Panc1 (cell line): ENCODE measurements around the gene SAMD1. TPM values are rescaled to one million over a fixed set of nuclear protein-coding genes. Genes with fewer than 3 reads are reported as not detected.

Source experiments
- ATAC-seq: fragments of 200-7000 bp; cut with Tn5 transposase; 2 replicates; pipeline ENCODE4 v1.9.1; 2020; ENCODE audit warnings: mild to moderate bottlenecking, moderate library complexity
- BruUV-seq: library from RNA; stranded (reverse); fragments of 400-500 nt; replicated peaks from 2 replicates; lab custom pipeline; 2021; lab: Mats Ljungman, UMichigan
- CTCF ChIA-PET: fragments of 300-600 bp; sonication (Branson Sonifier 250); formaldehyde crosslinking; loops from one replicate; lab custom pipeline; 2022; ENCODE audit warnings: antibody characterized with exemption; lab: Charles Lee
- POLR2A ChIA-PET: fragments of 300-600 bp; sonication (Branson Sonifier 250); formaldehyde crosslinking; loops from one replicate; lab custom pipeline; 2022; ENCODE audit warnings: antibody characterized with exemption; lab: Charles Lee
- DNase-seq: peaks from one replicate; pipeline ENCODE4 v3.0.0-alpha.2; 2010; ENCODE audit warnings: low read depth, low spot score
- H3K27ac ChIP-seq: 2 replicates; pipeline ENCODE4 v1.5.1; 2011; ENCODE audit warnings: mild to moderate bottlenecking, low read length, inconsistent platforms
- H3K27me3 ChIP-seq: fragments of 200-500 bp; sonication (Bioruptor generic); 2 replicates; pipeline ENCODE4 v1.6.0; 2014; ENCODE audit warnings: low read length, inconsistent platforms; ENCODE audit not compliant: control insufficient read depth, insufficient read depth
- H3K36me3 ChIP-seq: fragments of 200-500 bp; sonication (Bioruptor generic); 2 replicates; pipeline ENCODE4 v1.5.1; 2014; ENCODE audit warnings: inconsistent platforms, mild to moderate bottlenecking, low read length, moderate library complexity; ENCODE audit not compliant: control insufficient read depth, insufficient read depth
- H3K4me1 ChIP-seq: 2 replicates; pipeline ENCODE4 v1.5.1; 2011; ENCODE audit warnings: inconsistent platforms, mild to moderate bottlenecking, low read length, moderate library complexity; ENCODE audit not compliant: control insufficient read depth, insufficient read depth
- H3K4me3 ChIP-seq, 2 experiments: 2 replicates each; pipeline ENCODE4 v1.5.1; 2011 to 2012; ENCODE audit warnings: low read depth in 2 of 2, low read length in 2 of 2, mild to moderate bottlenecking in 2 of 2, inconsistent platforms in 1 of 2, moderate library complexity in 1 of 2
- H3K9me3 ChIP-seq: fragments of 200-500 bp; sonication (Bioruptor generic); 2 replicates; pipeline ENCODE4 v1.5.1; 2014; ENCODE audit warnings: low read depth, mild to moderate bottlenecking, inconsistent platforms, low read length, moderate library complexity; ENCODE audit not compliant: control insufficient read depth, insufficient read depth
- POLR2AphosphoS5 ChIP-seq: IDR thresholded peaks from 2 replicates; pipeline ENCODE4 v1.6.1; 2012; ENCODE audit warnings: mild to moderate bottlenecking, low read depth, low read length, moderate library complexity
- SIN3A ChIP-seq: IDR thresholded peaks from 2 replicates; pipeline ENCODE4 v1.6.1; 2012; ENCODE audit warnings: low read depth, mild to moderate bottlenecking, low read length, moderate library complexity, borderline replicate concordance; ENCODE audit not compliant: insufficient read depth
- TCF7L2 ChIP-seq: IDR thresholded peaks from 2 replicates; pipeline ENCODE4 v1.6.1; 2011; ENCODE audit warnings: mild to moderate bottlenecking, low read depth, low read length, inconsistent platforms
- in situ Hi-C: cut with HindIII; loops from 2 replicates; pipeline ENCODE4 v1.10.0; 2016; ENCODE audit warnings: low sequenced_read_pairs, low pct_unique_long_range_greater_than_20kb
- intact Hi-C: fragments of 100-400 bp; cut with micrococcal nuclease; formaldehyde crosslinking; loops from one replicate; pipeline ENCODE4 v1.10.0; 2022; ENCODE audit not compliant: unreplicated experiment
- total RNA-seq: library from RNA; stranded (reverse); gene quantifications from one replicate; pipeline ENCODE4 v1.2.1, GENCODE V29; 2021; ENCODE audit not compliant: unreplicated experiment
- TF ChIP-seq, protein P1 (sequence below): fragments of 450-650 bp; IDR thresholded peaks from 2 replicates; pipeline ENCODE4 v1.5.1; 2017; ENCODE audit warnings: mild to moderate bottlenecking
- TF ChIP-seq, protein P2 (sequence below), 2 experiments: IDR thresholded peaks; 2 replicates each; pipeline ENCODE4 v1.6.1; 2011 to 2012; ENCODE audit warnings: low read depth in 2 of 2, control low read depth in 1 of 2, low read length in 1 of 2, mild to moderate bottlenecking in 1 of 2, moderate library complexity in 1 of 2; ENCODE audit not compliant: insufficient read depth in 1 of 2

The SAMD1 gene
- total RNA-seq, 1 experiment from 2014 or later, result 82.0 TPM

DNA sequence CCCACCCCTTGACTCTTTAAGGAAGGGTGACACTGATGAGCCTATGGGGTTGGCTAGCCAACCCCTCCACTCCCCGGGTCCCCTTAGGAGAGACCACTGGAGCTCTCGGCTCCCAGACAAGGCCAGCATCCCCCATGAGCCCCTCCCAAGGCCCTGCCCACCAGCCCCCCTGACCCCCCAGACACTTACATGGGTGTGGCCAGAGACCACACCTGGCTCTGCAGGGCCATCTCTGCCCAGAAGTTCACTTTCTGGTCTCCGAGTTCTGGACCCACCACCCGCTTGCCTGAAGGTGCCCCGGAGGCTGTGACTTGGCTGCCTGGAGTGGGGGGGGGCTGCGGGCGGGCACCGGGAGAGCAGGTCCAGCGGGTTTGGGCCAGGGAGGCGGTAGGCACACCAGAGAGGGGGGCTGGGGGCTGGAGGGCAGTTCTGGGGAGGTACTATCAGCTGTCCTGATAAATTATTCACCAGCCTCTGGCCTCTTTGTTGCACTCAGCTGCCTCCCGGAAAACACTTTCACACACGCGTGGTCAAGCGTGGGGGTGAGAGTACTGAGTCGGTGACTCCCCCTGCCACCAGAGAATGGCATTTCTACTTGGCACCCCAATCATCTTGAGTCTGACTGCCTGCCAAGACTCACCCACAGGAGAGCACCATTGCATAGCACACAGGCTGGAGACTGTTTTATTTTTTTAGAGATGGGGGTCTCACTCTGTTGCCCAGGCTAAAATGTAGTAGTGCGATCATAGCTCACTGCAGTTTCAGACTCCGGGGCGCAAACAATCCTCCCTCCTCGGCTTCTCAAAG, 28.6 kb downstream of the SAMD1 start, which contains the start of gene PALM3:
Gene PALM3 (minus strand): TSS at position 326 of the 807 bp plus-strand sequence. CDS start 96 bp downstream, at position 230.
- Histone ChIP-seq H3K27me3 (no peaks in the 10 kb centered on the region), H3K27ac (no peak within 1 kb of the TSS), H3K9me3 (no peaks in the 10 kb centered on the region), H3K4me3 (no peak within 1 kb of the TSS), H3K36me3 (no peaks in the 10 kb centered on the region), H3K4me1 (peaks cover 5% of the 10 kb centered on the region; the same call in 1 of the 2 replicates)
- TF ChIP-seq, protein P1, sequence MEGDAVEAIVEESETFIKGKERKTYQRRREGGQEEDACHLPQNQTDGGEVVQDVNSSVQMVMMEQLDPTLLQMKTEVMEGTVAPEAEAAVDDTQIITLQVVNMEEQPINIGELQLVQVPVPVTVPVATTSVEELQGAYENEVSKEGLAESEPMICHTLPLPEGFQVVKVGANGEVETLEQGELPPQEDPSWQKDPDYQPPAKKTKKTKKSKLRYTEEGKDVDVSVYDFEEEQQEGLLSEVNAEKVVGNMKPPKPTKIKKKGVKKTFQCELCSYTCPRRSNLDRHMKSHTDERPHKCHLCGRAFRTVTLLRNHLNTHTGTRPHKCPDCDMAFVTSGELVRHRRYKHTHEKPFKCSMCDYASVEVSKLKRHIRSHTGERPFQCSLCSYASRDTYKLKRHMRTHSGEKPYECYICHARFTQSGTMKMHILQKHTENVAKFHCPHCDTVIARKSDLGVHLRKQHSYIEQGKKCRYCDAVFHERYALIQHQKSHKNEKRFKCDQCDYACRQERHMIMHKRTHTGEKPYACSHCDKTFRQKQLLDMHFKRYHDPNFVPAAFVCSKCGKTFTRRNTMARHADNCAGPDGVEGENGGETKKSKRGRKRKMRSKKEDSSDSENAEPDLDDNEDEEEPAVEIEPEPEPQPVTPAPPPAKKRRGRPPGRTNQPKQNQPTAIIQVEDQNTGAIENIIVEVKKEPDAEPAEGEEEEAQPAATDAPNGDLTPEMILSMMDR, result no peak
- TF ChIP-seq TCF7L2 (no peak), SIN3A (no peak), POLR2AphosphoS5 (no peak)
- TF ChIP-seq, protein P2, sequence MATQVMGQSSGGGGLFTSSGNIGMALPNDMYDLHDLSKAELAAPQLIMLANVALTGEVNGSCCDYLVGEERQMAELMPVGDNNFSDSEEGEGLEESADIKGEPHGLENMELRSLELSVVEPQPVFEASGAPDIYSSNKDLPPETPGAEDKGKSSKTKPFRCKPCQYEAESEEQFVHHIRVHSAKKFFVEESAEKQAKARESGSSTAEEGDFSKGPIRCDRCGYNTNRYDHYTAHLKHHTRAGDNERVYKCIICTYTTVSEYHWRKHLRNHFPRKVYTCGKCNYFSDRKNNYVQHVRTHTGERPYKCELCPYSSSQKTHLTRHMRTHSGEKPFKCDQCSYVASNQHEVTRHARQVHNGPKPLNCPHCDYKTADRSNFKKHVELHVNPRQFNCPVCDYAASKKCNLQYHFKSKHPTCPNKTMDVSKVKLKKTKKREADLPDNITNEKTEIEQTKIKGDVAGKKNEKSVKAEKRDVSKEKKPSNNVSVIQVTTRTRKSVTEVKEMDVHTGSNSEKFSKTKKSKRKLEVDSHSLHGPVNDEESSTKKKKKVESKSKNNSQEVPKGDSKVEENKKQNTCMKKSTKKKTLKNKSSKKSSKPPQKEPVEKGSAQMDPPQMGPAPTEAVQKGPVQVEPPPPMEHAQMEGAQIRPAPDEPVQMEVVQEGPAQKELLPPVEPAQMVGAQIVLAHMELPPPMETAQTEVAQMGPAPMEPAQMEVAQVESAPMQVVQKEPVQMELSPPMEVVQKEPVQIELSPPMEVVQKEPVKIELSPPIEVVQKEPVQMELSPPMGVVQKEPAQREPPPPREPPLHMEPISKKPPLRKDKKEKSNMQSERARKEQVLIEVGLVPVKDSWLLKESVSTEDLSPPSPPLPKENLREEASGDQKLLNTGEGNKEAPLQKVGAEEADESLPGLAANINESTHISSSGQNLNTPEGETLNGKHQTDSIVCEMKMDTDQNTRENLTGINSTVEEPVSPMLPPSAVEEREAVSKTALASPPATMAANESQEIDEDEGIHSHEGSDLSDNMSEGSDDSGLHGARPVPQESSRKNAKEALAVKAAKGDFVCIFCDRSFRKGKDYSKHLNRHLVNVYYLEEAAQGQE (IDR thresholded peaks at IDR 0.05; ENCODE audit: insufficient read depth in 1 of 2, low read depth in 2 of 2, low read length in 1 of 2), result no peak
- ChIA-PET CTCF (interaction anchor here (0.6 kb wide), 1 partner anchor 15 kb away, joined by 4 read pairs; no protein-coding TSS in a partner anchor), POLR2A (no interaction called here)
- DNase-seq (no peak), ATAC-seq (no peak)
- no TSS peak for BruUV-seq
- intact Hi-C loops, result no loop called here
- in situ Hi-C loops, result no loop called here

GRCh38 chr19:14061081-14061749, 29.3 kb downstream of the SAMD1 start:
- intact Hi-C loops, result no loop called here
- TF ChIP-seq SIN3A (no peak), TCF7L2 (no peak), POLR2AphosphoS5 (no peak)
- TF ChIP-seq, protein P2 (IDR thresholded peaks at IDR 0.05; ENCODE audit: insufficient read depth in 1 of 2, low read depth in 2 of 2, low read length in 1 of 2), result no peak
- TF ChIP-seq, protein P1, result no peak
- no peak overlapping the region for H3K4me3 ChIP-seq

More at GRCh38 chr19:14061081-14061749, 29.3 kb downstream of the SAMD1 start:
- H3K27me3 ChIP-seq, result no peaks in the 10 kb centered on the region
- in situ Hi-C loops, result no loop called here
- H3K27ac ChIP-seq, result no peak overlapping the region
- POLR2A ChIA-PET, result no interaction called here
- BruUV-seq, result no TSS peak
- H3K4me1 ChIP-seq, result peaks cover 5% of the 10 kb centered on the region; the same call in 1 of the 2 replicates
- ATAC-seq, result no peak
- no peak for DNase-seq
- no peaks in the 10 kb centered on the region for H3K9me3 ChIP-seq
- no peaks in the 10 kb centered on the region for H3K36me3 ChIP-seq
- CTCF ChIA-PET, result interaction anchor here (0.6 kb wide), 1 partner anchor 14 kb away, joined by 4 read pairs; no protein-coding TSS in a partner anchor
